ENCODE data around the gene CLDN16.

The CLDN16 gene

GRCh38 chr3:190381441-190381840 lies 6.5 kb upstream of the CLDN16 start:
- DNase-seq = no peak

DNA sequence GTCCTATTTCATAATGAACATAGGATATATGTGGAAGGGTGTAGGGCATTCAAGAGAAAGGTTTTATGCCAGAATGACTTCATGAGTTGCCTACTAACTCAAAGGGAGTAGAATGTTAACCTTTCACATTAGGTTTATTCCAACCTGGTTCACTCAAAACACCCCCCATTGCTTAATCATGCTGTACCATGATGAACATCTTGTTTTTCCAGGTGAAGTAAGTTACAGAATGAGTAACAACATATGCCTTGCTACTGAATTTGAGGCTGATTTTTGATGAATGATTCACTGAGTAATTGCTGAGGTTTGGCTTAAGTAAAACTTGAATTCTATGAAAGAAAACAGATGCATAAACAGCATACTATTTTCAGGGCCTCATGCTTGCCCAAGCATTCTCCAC lies 5.9 kb upstream of the CLDN16 start:
- no peak for DNase-seq

- DNase-seq = no peak
Observed at GRCh38 chr3:190384309-190384756, 3.6 kb upstream of the CLDN16 start.

DNA sequence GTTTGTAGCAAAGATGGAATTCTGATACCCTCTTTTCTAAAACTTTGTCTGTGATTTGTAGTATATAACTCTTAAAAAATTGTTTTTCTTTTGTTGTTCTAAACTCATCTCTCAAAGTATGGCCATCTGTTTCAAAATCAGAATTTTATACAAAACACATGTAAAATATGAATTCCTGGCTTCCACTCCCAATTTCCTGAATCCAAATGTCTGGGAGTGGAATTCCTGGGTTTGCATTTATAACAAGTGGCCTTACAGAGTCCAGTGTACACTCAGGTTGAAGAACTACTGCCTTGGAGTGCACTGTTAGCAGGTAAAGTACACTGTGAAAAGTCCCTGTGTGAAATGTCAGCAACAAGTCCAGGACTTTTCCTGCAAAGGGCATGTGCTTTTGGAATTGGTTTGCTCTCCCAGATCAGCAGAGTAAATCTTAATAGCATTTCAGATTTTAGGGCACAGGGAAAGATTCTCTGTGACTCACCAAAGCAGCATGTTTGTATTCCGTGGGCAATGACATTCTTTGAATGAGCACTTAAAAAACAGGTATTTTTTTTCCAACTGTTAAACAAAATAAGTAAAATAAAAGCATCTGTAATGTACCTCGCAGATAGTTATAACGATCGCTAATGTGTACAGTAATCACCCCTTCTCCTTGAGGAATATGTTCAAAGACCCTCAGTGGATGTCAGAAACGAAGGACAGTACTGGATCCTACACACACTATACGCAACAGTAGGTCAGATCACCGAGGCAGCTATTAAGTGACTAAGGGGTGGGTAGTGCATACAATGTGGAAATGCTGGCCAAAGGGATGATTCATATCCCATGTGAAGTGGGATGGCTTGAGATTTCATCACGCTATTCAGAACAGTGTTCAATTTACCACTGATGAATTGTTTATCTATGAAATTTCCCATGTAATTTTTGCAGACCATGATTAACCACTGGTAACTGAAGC lies 2.0 kb upstream of the CLDN16 start:
- DNase-seq = no peak

DNA sequence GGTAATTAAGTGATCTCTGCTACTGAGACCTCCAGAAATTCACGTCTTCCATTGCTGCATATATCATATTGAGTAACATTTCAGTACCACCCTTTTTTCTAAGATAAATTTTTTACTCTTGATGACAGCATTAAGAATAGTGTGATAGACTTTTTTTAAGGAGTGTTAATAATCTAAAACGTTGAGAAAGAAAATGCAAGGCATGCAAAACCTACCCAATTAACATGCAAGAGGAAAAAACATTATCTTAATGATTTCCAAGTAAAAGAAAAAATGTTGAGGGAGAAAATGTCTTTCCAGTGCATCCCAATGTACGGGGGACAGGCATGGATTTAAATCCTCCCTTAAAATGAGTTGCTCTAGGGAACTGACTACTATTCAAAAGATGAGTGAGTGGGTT lies 740 bp downstream of the CLDN16 start:
- no peak for DNase-seq

DNA sequence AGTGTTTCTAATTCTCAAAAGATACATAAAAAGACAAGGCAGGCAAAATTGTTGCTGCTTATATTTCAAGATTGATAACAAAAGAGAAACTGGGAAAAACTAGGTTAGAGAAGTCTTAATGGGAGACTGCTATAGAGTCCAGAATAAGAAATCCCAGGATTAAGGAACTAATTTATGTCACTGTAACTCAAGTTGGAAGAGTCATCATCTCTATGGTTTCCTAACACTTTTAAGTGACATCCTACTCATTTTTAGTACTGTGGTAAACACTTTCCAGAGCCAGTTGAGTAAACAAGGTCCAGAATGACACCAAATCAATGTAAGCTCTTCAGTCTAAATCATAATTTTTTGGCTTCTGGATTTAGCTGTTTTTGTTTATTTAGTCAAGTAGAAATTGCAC lies 8.0 kb downstream of the CLDN16 start:
- no peak for DNase-seq

GRCh38 chr3:190397889-190398288 lies 9.9 kb downstream of the CLDN16 start:
- DNase-seq = no peak

- DNase-seq = no peak
Observed at GRCh38 chr3:190399677-190400076, 11.7 kb downstream of the CLDN16 start.

- DNase-seq = no peak
Observed at GRCh38 chr3:190401963-190402362, 14.0 kb downstream of the CLDN16 start.

DNA sequence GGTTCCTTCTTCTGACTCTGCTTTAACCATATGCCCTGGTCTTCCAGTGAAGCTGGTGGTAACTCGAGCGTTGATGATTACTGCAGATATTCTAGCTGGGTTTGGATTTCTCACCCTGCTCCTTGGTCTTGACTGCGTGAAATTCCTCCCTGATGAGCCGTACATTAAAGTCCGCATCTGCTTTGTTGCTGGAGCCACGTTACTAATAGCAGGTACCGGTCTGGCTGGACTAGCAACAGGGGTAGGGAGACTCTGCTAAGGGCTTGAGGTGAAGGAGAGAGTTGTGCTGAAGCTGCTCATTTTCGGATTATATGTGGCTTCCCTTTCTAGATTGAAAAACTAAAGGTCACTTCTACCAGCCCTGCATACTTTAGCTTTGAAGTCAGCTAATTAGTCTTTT lies 16.8 kb downstream of the CLDN16 start:
- no peak for DNase-seq

DNA sequence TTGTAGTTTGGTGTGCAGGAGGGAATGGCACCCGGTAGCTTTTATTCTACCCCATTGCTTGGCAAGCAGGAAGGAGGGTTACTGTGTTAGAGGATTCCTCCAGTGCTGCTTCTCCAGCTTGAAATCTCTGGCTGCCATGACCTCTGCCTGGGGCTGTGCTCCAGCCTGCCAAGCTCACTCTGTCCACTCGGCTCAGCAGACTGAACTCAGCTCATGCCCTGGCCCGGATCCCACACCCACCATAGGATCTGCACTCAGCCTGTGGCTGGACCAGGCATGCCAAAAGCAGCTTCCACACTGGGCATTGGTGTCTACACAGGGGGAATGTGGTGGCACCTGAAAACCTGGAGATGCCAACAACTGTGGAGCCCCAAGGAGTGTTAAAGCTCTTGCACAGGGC lies 26.3 kb downstream of the CLDN16 start:
- DNase-seq = no peak

DNA sequence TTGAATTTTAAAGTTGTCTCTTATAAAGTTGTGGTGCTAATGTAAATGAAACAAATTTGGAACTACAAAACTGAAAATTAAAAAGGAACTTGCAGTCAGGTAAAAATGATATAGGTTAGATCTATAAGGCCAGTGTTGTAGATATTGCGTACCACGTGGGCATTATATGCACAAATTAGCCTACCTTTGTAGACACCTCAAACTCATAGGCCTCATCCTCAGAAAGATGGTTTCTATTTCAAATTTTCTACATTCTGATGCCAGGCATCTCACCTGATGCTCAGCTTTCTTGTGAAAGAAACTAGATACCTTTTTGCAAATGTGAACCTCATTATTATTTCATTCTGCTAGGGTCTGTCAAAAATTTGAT lies 36.1 kb downstream of the CLDN16 start:
- DNase-seq = no peak

DNA sequence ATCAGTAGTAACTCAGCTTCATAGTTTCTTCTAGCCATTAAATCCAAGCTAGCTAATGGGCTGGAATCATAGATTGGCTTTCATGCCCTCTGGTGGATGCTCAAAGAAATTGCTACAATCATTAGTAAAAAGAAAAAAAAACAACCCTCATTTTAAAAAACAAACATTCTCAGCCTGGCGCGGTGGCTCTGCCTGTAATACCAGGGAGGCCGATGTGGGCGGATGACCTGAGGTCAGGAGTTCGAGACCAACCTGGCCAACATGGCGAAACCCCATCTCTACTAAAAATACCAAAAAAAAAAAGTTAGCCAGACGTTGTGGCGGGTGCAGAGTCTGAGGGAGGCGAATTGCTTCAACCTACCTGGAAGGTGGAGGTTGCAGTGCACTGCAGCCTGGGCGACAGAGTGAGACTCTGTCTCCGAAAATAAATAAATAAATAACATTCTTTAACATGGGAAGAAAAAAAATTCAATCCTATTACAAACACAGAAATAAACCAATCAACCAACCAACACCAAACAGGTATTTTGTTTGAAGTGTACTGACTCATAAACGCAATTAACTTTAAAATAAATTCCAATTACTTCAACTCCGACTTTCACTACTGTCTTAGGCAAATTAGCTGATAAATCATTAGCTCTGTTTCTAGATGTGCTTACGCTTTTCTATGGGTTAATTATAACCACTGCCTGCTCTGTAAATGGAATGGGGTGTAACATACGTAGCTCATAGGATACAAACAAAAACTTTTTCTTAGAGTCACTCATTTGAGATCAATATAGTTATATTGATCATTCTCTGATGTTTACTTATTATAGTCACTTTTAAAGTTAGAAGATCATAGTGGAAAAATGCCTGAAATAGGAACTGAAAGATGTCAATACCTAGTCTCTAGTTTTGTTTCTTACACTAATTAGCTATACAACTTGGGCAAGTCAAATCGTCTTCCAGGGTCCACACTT lies 36.8 kb downstream of the CLDN16 start:
- DNase-seq = no peak

- DNase-seq = no peak
Observed at GRCh38 chr3:190425833-190426232, 37.9 kb downstream of the CLDN16 start.

GRCh38 chr3:190426806-190427507 lies 39.0 kb downstream of the CLDN16 start:
- no peak for DNase-seq

GRCh38 chr3:190429681-190430080 lies 41.7 kb downstream of the CLDN16 start:
- no peak for DNase-seq

DNA sequence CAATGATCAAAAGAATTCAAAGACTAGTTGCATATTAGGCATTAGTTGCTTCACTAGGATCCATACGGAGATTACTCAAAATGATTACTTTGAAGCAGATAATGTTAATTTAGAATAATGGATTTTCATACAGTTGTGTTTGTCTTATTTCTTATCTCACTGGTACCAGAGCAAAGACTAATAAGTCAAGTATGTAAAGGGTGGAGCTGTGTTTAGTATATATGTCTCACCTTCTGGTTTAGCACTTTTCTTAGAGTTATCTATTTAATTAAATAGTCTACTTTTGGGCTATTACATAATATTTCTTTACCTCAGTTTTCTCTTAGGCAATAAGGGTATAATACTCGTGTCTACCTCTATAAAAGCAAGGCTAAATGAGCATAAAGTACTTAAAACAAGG lies 42.9 kb downstream of the CLDN16 start:
- DNase-seq = no peak

DNA sequence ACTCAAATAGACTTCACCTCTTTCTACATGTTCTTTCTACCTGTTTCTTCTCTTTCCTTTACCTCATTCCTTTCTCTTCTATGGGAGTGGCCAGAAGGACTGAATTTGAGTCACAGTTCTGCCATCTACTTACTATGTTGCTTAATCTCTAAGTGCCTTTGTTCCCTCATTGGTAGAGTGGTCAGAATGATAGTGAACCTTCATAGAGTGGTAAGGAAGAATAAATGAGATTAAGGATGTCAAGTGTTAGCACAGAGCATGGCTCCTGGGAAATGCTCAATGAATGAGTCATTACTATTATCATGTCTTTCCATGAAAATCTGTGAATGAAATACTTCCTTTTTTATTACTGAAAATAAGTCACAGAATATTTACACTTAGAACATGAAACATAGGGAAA lies 44.3 kb downstream of the CLDN16 start:
- no peak for DNase-seq

GRCh38 chr3:190433626-190434025 lies 45.7 kb downstream of the CLDN16 start:
- DNase-seq = no peak

- no peak for DNase-seq
Observed at GRCh38 chr3:190435618-190436017, 47.7 kb downstream of the CLDN16 start.

- no peak for DNase-seq
Observed at GRCh38 chr3:190436331-190436730, 48.4 kb downstream of the CLDN16 start.

DNA sequence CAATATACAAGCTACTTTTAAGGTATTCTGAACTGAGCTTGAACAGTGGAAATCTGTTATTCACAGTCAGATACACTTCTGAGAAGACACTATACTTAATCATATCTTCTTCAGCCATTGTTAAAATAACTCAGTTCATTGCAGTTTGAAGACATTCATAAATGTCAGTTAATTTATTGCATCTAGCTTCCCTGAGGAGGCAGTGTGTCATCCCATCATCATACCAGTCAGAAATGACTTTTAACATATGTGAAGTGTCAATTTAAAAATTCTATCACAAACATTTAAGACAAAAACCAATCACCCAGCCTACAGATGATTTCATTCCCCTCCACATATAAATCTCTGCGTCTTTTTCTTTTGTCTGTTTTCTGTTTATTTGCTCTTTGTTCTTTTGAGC lies 54.3 kb downstream of the CLDN16 start:
- no peak for DNase-seq

- DNase-seq = no peak
Observed at GRCh38 chr3:190443257-190443656, 55.3 kb downstream of the CLDN16 start.

Data from NK-92 treated with Interleukin-12 subunit alpha and Interleukin-12 subunit beta, amount 100 ng/mL, for 24 hours (cell line).